NB4 (cell line): ENCODE results near the gene LCMT2.

Experiments
- MAX ChIP-seq: IDR thresholded peaks from 2 replicates; pipeline ENCODE4 v1.6.1; 2011; ENCODE audit warnings: low read depth, low read length
- MYC ChIP-seq: IDR thresholded peaks from 2 replicates; pipeline ENCODE4 v1.6.1; 2011; ENCODE audit warnings: low read depth, low read length
- POLR2A ChIP-seq: IDR thresholded peaks from 2 replicates; pipeline ENCODE4 v1.6.1; 2011; ENCODE audit warnings: mild to moderate bottlenecking; ENCODE audit not compliant: insufficient read length; ENCODE audit errors: extremely low read depth
- TF ChIP-seq, protein P1 (sequence below): IDR thresholded peaks from one replicate; pipeline ENCODE4 v1.5.1; 2012; ENCODE audit warnings: low read depth, low read length

DNA sequence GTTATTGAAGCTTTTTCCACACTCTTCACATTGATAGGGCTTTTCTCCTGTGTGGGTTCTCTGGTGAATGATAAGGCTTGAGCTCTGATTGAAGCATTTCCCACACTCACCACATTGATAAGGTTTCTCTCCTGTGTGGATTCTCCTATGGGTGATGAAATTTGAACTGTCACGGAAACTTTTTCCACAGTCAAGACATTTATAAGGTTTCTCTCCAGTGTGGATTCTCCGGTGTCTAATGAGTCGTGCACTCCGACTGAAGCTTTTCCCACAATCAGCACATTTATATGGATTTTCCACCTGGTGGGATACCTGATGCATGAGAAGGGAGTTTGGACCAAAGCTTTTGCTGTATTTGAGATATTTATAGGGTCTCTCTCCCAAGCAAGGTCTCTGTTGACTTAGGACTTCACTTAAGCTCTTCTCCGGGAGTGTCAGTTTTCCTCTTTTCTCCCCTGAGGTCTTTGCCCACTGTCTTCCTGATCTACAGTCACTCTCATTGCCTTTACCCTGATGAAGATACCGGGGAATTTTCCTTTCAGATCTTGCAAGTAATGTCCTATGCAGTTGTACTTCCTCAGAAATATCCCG, 31.0 kb upstream of the LCMT2 start:
- TF ChIP-seq, protein P1, sequence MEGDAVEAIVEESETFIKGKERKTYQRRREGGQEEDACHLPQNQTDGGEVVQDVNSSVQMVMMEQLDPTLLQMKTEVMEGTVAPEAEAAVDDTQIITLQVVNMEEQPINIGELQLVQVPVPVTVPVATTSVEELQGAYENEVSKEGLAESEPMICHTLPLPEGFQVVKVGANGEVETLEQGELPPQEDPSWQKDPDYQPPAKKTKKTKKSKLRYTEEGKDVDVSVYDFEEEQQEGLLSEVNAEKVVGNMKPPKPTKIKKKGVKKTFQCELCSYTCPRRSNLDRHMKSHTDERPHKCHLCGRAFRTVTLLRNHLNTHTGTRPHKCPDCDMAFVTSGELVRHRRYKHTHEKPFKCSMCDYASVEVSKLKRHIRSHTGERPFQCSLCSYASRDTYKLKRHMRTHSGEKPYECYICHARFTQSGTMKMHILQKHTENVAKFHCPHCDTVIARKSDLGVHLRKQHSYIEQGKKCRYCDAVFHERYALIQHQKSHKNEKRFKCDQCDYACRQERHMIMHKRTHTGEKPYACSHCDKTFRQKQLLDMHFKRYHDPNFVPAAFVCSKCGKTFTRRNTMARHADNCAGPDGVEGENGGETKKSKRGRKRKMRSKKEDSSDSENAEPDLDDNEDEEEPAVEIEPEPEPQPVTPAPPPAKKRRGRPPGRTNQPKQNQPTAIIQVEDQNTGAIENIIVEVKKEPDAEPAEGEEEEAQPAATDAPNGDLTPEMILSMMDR = no peak
- TF ChIP-seq POLR2A (no peak), MYC (no peak), MAX (no peak)
